ENCODE data around the gene PITPNC1. TPM values are rescaled to one million over a fixed set of nuclear protein-coding genes. Genes with fewer than 3 reads are reported as not detected.

PITPNC1 gene
- total RNA-seq, 1 donor from 2014 or later, result 18.4 TPM

DNA sequence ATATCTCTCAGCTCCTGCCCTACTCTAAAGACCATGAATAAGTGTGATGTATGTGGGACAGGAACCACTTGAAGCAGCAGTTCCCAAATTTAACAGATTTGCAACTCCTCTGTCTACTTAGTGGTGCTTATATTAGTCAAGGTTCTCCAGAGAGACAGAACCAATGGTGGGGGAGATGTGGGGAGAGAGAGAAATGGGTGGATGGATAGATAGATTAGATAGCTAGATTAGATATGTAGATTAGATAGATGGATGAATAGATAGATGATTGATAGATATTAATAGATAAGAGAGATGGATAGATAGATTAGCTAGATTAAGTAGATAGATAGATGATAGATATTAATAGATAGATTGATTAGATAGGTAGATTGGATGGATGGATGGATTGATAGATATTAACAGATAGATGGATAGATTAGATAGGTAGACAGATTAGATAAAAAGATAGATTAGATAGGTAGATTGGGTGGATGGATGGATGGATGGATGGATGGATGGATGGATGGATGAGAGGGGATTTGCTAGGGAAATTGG, 186.7 kb downstream of the PITPNC1 start:
- TF ChIP-seq, protein P1, sequence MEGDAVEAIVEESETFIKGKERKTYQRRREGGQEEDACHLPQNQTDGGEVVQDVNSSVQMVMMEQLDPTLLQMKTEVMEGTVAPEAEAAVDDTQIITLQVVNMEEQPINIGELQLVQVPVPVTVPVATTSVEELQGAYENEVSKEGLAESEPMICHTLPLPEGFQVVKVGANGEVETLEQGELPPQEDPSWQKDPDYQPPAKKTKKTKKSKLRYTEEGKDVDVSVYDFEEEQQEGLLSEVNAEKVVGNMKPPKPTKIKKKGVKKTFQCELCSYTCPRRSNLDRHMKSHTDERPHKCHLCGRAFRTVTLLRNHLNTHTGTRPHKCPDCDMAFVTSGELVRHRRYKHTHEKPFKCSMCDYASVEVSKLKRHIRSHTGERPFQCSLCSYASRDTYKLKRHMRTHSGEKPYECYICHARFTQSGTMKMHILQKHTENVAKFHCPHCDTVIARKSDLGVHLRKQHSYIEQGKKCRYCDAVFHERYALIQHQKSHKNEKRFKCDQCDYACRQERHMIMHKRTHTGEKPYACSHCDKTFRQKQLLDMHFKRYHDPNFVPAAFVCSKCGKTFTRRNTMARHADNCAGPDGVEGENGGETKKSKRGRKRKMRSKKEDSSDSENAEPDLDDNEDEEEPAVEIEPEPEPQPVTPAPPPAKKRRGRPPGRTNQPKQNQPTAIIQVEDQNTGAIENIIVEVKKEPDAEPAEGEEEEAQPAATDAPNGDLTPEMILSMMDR (conservative IDR thresholded peaks at IDR 0.05; ENCODE audit: low read depth, low read length), result no peak
- no peak overlapping the region for H3K4me3 ChIP-seq (ENCODE audit: low read depth, low read length)
- no peak for DNase-seq (ENCODE audit: low read depth)

DNA sequence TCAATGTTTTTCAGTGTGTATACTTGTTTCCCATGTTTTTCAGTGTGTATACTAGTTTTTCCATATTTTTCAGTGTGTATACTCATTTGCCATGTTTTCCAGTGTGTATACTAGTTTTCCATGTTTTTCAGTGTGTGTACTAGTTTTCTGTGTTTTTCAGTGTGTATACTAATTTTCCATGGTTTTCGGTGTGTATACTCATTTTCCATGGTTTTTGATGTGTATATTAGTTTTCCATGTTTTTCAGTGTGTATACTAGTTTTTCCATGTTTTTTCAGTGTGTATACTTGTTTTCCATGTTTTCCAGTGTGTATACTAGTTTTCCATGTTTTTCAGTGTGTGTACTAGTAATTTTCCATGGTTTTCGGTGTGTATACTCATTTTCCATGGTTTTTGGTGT, 188.0 kb downstream of the PITPNC1 start:
- no peak overlapping the region for H3K4me3 ChIP-seq (ENCODE audit: low read depth, low read length)
- no peak for DNase-seq (ENCODE audit: low read depth)
- TF ChIP-seq, protein P1 (conservative IDR thresholded peaks at IDR 0.05; ENCODE audit: low read depth, low read length), result no peak

DNA sequence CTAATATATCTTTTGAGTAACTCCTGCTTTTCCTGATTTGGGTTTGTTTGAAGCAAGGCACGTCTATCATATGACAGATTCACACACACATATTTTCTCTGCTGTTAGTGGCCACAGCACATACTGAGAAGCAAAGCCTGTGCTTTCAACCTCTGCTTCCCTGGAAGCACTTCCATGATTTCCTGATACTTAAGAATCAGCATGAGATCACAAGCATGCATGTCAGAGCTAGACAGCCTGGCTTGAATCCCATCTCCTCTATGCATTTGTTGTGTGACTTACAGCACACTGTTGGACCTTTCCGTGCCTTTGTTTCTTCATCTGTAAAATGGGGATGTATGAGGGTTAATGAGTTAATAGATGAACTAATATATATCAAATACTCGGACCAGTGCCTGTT, 189.6 kb downstream of the PITPNC1 start:
- TF ChIP-seq, protein P1 (conservative IDR thresholded peaks at IDR 0.05; ENCODE audit: low read depth, low read length), result no peak
- DNase-seq (ENCODE audit: low read depth), result no peak
- H3K4me3 ChIP-seq (ENCODE audit: low read depth, low read length), result no peak overlapping the region

DNA sequence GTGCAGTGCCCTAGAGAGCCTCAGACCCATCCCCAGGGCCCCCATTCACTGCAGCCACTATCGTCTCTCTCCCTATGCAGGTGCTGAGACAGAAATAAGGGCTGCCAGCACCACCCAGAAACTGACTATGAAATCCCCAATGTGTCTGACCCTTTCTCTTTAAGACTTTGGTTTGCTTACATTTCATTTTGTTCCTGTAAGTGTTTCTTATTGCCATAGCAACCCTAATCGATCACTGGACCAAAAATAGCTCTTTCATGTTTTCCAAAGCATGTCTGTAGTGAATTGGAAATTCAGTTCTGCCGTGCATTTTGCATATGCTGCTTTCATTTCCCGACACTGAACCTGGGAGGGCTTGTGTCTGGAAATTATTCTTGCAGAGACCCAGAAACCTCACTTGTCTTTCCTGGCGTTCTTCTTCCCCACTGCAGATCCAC, 192.0 kb downstream of the PITPNC1 start:
- no peak overlapping the region for H3K4me3 ChIP-seq (ENCODE audit: low read depth, low read length)
- TF ChIP-seq, protein P1 (conservative IDR thresholded peaks at IDR 0.05; ENCODE audit: low read depth, low read length), result no peak
- no peak for DNase-seq (ENCODE audit: low read depth)

DNA sequence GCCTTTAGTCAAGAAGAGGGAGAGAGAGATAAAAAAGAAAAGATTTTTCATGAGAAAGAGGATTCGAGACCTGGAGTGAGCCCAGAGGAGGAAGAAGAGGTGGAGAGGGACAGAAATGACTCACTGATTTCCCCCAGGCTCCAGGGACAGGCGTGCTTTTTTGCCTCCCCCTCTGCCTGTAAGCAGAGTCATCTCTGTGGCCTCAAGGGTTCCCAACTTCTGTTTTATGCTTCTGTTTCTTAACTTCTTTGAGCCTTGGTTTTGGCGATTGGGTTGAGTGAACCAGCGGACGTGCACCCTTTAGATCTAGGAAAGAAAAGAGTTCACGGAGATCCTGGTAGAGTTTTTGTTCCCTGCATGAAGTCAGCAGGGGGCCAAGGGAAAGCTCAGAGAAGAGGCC, 192.8 kb downstream of the PITPNC1 start:
- TF ChIP-seq, protein P1 (conservative IDR thresholded peaks at IDR 0.05; ENCODE audit: low read depth, low read length), result no peak
- no peak overlapping the region for H3K4me3 ChIP-seq (ENCODE audit: low read depth, low read length)
- DNase-seq (ENCODE audit: low read depth), result no peak

DNA sequence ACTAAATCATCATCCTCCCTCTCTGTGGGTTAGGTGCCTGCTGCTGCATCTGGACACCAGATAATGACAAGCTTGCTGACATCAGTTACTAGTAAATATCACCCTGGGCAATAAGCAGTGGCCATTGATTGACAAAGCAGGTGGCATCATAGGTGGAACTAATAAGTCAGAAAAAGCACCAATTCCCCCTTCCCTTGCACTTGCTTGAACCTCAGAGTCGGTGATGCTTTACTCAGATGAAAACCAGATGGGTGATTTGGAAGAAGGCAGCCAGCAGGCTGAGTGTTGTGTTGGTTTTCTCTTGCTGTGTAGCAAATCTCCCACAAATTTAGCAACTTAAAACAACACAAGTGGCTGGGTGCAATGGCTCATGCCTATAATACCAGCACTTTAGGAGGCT, 193.7 kb downstream of the PITPNC1 start:
- DNase-seq (ENCODE audit: low read depth), result no peak
- TF ChIP-seq, protein P1 (conservative IDR thresholded peaks at IDR 0.05; ENCODE audit: low read depth, low read length), result no peak
- no peak overlapping the region for H3K4me3 ChIP-seq (ENCODE audit: low read depth, low read length)

DNA sequence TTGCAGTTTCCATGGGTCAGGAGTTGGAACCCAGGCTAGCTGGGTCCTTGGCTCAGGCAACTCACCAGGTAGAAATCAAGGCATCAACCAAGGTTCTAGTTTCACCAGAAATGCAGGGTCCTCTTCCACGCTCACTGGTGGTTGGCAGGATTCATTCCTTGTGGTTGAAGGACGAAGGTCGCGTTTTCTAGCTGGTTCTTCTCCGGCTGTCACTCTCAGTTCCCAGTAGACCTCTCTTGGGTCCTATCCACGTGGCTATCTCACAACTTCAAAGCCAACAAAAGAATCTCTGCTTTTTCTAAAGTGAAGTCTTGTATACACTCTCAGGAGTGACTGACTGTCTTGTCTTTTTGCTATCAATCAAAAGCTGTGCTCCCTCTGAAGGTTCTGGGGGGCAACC, 194.4 kb downstream of the PITPNC1 start:
- TF ChIP-seq, protein P1 (conservative IDR thresholded peaks at IDR 0.05; ENCODE audit: low read depth, low read length), result no peak
- DNase-seq (ENCODE audit: low read depth), result no peak
- no peak overlapping the region for H3K4me3 ChIP-seq (ENCODE audit: low read depth, low read length)
